NK-92 treated with Interleukin-12 subunit alpha and Interleukin-12 subunit beta, amount 100 ng/mL, for 24 hours (cell line): ENCODE data around the gene SLC9A4.

Experiments used
- DNase-seq: peaks from one replicate; lab custom pipeline; 2025; lab: John Stamatoyannopoulos, UW

SLC9A4 gene

GRCh38 chr2:102499558-102499957, 26.5 kb downstream of the SLC9A4 start:
- no peak for DNase-seq

- DNase-seq = no peak
Observed at GRCh38 chr2:102502576-102502975, 29.6 kb downstream of the SLC9A4 start.

- no peak for DNase-seq
Observed at GRCh38 chr2:102504833-102505232, 31.8 kb downstream of the SLC9A4 start.

GRCh38 chr2:102505290-102505689, 32.3 kb downstream of the SLC9A4 start:
- no peak for DNase-seq

GRCh38 chr2:102506743-102507142, 33.7 kb downstream of the SLC9A4 start:
- DNase-seq = no peak

- no peak for DNase-seq
Observed at GRCh38 chr2:102508863-102509262, 35.8 kb downstream of the SLC9A4 start.

GRCh38 chr2:102509749-102510148, 36.7 kb downstream of the SLC9A4 start:
- no peak for DNase-seq

DNA sequence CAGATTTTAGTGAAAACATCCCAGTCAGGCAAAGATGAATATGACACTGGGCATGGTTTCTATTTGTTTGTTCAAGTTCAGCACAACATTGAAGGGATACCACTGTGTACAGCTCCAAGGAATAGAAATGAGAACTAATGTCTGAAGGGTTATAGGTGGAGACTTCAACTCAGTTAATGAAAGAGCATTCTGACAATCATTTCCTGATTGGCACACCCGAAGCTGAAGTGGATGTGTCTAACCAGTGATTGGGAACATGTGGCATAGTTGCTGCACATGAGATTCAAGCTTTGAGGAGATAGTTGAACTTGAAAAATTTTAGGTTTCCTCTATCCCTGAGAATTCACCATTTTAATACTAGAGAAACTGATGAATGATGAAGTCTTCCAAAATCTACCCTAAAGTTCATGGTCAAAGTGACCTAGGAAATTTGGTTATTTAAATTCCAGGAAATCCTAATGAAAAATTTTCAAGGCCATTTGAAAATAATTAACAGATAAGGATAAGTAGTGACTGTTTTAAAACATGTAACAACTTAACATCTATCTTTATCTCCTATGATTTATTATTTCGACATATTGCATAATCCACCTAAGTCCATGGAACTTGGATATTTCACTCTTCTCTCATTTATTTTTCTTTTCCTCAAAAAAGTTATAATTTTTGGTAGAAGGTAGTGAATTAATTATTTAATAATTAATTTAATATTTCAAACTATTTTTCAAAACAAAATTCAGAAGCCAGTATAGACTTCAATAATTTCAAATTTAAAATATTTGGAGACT, 38.0 kb downstream of the SLC9A4 start:
- no peak for DNase-seq

GRCh38 chr2:102512161-102512560, 39.1 kb downstream of the SLC9A4 start:
- DNase-seq = no peak

DNA sequence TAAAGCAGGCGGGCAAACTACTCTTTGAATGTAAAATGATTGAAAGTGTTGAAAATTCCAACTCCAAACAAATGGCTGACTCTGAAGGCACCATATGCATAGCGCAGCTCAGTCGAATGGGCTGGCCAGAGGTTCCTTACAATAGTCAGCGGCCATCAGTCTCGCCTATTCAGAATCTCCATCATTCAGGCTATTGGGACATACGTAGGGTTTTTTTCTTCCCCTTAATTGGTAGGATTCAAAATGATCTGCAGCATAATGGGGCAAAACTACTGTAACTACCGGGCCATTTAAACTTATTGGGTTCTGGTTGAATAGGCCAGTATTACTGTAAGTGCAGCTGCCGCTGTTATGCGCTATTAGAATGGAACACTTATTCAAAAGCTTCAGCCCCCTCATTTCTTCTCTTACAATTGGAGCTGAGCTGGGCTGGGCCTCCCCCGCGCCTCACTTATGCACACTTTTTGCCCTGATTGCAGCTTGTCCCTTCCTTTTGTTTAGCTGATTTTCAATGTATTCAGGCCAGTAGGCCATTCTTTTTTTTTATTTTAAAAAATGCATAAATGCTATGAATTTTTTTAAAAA, 40.4 kb downstream of the SLC9A4 start:
- DNase-seq = no peak

DNA sequence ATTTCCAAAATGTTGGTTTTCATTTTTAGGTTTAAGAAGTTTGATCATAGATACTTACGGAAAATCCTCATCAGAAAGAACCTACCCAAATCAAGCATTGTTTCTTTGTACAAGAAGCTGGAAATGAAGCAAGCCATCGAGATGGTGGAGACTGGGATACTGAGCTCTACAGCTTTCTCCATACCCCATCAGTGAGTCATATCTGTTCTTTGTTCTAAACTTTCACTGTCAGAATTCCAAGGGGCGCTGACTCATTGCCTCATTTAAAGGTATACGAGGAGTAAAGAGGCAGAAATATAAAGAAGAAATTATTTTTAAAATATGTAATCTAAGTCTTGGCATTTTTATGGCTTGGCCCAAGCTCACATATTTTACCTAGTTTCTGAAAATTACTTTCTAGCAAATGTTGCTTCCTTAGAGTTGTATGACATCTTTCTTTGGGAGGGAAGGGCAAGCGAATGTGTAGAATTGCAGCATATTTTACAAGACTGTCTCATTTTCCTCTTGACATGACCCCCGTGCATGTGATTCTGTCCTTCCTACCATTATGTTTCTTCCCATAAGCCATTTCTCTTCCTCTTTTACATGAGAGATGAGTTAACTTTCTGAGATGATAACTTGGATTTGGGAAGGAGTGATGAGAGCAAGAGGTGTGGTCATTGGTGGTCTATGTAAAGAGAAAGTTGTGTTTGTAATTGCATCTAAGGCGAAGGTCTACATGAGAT, 41.2 kb downstream of the SLC9A4 start:
- no peak for DNase-seq

DNA sequence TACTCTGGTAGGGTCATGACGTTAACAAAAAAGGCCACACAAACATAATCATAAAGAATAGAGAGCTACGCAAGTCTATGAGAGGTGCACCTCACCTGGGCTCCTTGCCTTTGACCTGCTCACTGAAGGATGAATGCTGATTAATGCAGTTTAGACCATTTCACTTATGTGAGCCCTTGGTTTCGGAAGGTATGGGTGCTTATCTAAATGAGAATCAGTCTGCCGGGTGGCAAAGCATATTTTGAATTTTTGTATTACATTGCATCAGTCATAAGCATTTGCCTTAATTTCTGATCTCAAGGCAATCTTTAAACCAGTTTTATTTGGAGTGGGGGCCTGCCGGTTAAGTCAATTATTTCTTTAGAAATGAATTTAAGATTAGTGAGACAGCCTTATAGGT, 42.8 kb downstream of the SLC9A4 start:
- DNase-seq = no peak

GRCh38 chr2:102518170-102518569, 45.1 kb downstream of the SLC9A4 start:
- no peak for DNase-seq

DNA sequence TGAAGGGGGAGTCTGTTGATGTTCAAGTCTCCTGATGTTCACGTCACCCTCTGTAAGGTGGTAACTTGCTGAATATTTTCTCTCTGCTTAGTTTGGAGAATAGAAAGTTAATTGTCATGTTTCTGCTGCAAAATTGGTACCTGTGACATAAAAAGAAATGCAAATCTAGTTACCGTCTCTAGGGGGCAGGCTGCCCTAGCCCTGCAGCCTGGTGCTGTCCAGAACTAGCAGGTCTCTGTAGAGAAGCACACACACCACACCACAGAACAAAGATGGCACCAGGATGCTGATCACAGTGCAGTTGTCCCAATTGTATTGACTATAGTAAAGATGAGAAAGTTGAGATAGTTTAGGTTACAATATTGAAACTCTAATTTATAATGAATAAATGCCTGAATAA, 47.0 kb downstream of the SLC9A4 start:
- no peak for DNase-seq

DNA sequence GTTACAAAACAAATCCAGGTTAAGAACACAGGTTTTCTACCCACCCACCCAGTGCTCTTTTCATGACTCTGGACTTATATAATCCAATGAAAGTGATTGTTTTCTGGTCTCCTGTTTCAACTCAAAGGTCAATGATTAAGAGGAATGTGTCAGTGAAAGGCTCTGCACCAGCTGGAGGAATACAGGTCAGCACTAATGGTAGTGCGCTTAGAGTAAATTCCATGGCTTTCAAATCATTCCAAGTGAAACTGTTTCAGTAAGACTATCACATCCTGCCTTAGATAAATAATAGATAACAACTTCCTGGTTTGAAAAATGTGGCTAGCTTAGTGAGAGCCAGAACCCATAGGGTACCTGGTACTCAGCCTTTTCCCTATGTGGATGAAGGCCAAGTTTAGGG, 47.8 kb downstream of the SLC9A4 start:
- no peak for DNase-seq

DNA sequence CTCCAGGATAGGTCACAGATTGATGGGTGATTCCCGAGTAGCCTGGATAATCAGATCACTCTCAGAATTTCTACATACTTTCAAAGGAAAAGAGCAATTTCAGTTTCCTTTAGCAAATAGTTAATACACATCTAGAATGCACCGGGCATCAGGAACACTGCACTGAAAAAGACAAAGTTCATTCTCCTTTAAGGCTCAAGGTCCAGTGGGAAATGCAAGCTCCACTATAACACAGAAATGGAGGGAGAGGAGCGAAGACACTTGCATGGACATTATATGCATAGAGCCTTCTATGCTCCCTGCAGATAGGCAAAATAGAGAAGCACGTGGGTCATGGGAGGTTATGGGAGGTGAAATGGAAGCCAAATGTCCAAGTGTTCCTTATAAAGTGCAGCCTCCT, 49.1 kb downstream of the SLC9A4 start:
- no peak for DNase-seq

- no peak for DNase-seq
Observed at GRCh38 chr2:102522890-102523289, 49.9 kb downstream of the SLC9A4 start.

GRCh38 chr2:102523651-102524050, 50.6 kb downstream of the SLC9A4 start:
- no peak for DNase-seq

DNA sequence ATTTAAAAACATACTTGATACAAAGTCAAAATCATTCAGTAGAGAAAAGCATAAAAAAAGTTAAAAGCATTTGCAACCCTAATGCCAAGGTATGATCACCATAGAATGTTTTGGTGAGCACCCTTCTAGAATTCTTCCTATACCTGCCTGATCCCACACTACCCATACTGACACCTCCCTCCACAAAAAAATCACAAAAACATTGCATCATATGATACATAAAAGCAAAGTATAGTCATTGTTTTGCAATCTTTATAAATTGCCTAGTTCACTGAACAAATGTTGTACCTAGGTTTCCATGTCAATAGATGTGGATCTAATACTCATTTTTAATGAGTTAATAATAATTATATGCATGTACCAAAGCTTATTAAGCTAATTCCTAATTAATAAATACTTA, 54.1 kb downstream of the SLC9A4 start:
- DNase-seq = no peak

DNA sequence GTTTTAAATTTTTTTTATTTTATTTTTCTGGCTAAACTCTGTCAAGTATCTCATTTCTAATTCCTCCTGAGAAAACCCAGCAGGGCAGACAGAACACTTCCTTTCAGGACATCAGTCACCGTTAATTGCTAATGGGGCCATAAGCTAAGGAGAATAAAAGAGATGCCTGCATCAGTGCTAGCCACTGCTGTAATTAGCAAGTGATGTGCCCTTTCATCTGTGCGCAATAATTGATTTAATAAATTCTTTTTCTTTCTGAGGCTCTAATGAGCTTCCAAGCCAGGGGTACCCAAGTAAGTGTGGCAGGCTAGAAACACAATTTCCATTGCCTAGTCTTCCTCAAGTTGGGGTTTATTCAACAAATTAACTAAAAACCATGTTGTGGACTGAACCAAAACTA, 65.5 kb downstream of the SLC9A4 start:
- DNase-seq = no peak

DNA sequence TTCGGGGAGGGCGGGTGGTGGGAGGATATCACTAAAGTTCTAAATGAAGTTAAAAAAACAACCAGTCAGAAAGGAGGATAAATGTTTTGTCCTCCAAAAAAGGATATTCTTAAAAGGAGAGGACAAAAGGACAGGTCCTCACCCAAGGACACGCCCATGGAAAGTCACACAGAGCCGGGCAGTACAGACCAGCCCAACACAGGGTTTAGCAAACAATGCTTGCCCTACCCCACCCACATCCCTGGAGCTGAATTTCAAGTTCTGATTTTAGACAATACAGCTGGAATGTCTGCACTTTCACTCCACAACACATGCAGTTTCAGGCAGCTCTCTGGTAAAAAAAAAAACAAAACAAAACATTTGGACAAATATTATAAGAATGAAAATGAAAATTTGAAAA, 67.9 kb downstream of the SLC9A4 start:
- DNase-seq = no peak

DNA sequence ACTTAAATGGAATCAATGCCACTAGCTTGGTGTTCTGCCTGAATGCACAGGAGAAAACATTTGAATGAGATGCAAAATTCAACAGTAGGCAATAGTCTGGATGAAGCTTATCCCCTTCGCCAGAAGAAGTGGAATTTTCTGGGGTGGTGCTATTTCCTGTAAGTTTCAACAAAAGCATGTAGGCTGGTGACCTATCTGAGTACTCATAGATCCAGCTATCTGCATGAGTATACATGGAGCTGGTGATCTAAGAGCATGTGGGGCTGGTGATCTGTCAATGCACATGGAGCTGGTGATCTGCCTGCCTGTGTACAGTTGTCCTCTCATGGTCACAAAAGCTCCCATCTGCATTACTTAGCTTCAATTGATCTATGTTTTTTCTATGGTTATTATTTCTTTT, 71.2 kb downstream of the SLC9A4 start:
- DNase-seq = no peak

DNA sequence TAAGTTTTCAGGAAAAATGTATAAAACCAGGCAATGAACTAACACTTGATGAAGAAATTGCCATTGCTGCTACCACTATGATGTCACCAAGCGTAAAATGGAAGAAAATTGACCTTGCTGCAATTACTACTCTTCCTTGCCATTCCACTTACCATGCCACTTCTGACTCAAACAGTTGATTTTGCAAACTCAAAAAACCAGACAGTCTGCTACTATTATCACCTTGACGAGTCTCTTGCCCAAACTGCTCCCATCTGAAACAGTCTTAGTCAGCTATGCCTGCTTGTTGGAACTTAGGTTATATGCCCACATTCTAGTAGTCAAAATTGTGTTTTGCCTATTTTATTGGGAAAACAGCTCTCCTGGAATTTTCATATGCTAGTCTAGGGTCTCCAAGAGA, 74.4 kb downstream of the SLC9A4 start:
- DNase-seq = no peak
